ENCODE data around the gene CACNB4.

GRCh38 chr2:151837926-151838325, 260.9 kb downstream of the CACNB4 start:
- TF ChIP-seq POLR2AphosphoS5 (IDR thresholded peaks at IDR 0.05) (no peak), CTCF (IDR thresholded peaks at IDR 0.05) (no peak)

Measured in breast epithelium (tissue), 3 donors.